Fibroblast of villous mesenchyme (primary cell): ENCODE results near the gene RARB. TPM values are rescaled to one million over a fixed set of nuclear protein-coding genes. Genes with fewer than 3 reads are reported as not detected.

ENCODE experiments used
- DNase-seq: peaks from one replicate; pipeline ENCODE4 v3.0.0-alpha.2; 2010; ENCODE audit warnings: low read depth
- H3K4me3 ChIP-seq: 2 replicates; pipeline ENCODE4 v1.5.1; 2011; ENCODE audit warnings: low read depth, mild to moderate bottlenecking, low read length
- CTCF ChIP-seq: IDR thresholded peaks from 2 replicates; pipeline ENCODE4 v1.5.1; 2012; ENCODE audit warnings: low read depth, mild to moderate bottlenecking, low read length; ENCODE audit not compliant: insufficient read depth
- total RNA-seq: library from RNA; depleted of rRNA; stranded (reverse); fragments of >200 nt; gene quantifications from 2 replicates; pipeline ENCODE4 v1.2.3, GENCODE V29; 2012

The RARB gene
- 13.2 and 21.6 TPM in 2 replicates for total RNA-seq

GRCh38 chr3:25427942-25428788, at the start of gene RARB:
Gene RARB (plus strand): TSS chr3:25428263. CDS start chr3:25428732, 469 bp downstream.
- TF ChIP-seq CTCF, result no peak
- H3K4me3 ChIP-seq, result peak within 1 kb of the TSS; percentile 58
- peak; percentile 91 for DNase-seq

- TF ChIP-seq CTCF, result no peak
- H3K4me3 ChIP-seq, result no peak overlapping the region
- no peak for DNase-seq
Measured at GRCh38 chr3:25378786-25379311, 49.2 kb upstream of the RARB start.

GRCh38 chr3:25380222-25380739, 47.8 kb upstream of the RARB start:
- no peak for TF ChIP-seq CTCF
- no peak overlapping the region for H3K4me3 ChIP-seq
- peak; percentile 13 for DNase-seq

- no peak overlapping the region for H3K4me3 ChIP-seq
- no peak for TF ChIP-seq CTCF
- DNase-seq, result peak; percentile 7
Measured at GRCh38 chr3:25381083-25381482, 47.0 kb upstream of the RARB start.

- no peak overlapping the region for H3K4me3 ChIP-seq
- no peak for TF ChIP-seq CTCF
- DNase-seq, result no peak
Measured at GRCh38 chr3:25384471-25384870, 43.6 kb upstream of the RARB start.

- TF ChIP-seq CTCF, result no peak
- H3K4me3 ChIP-seq, result no peak overlapping the region
- DNase-seq, result no peak
Measured at GRCh38 chr3:25385807-25386460, 42.1 kb upstream of the RARB start.
